KMS-11 (cell line): ENCODE measurements around the gene RSU1.

Source experiments
- H2AFZ ChIP-seq: fragments of 200-600 bp; sonication (generic); 2 replicates; pipeline ENCODE4 v1.6.1; 2016; ENCODE audit warnings: antibody characterized with exemption, mixed run types, low read depth
- H3K27ac ChIP-seq: fragments of 200-600 bp; sonication (generic); 2 replicates; pipeline ENCODE4 v1.6.1; 2016; ENCODE audit warnings: mild to moderate bottlenecking, mixed run types
- H3K27me3 ChIP-seq: fragments of 200-600 bp; sonication (generic); 2 replicates; pipeline ENCODE4 v1.6.1; 2017; ENCODE audit warnings: mild to moderate bottlenecking, low read depth, mixed run types, moderate library complexity; ENCODE audit not compliant: insufficient read depth
- H3K36me3 ChIP-seq: fragments of 200-600 bp; sonication (generic); 2 replicates; pipeline ENCODE4 v1.6.1; 2017; ENCODE audit warnings: mild to moderate bottlenecking, mixed run types; ENCODE audit not compliant: insufficient read depth
- H3K4me1 ChIP-seq: fragments of 200-600 bp; sonication (generic); 2 replicates; pipeline ENCODE4 v1.6.1; 2016; ENCODE audit warnings: mild to moderate bottlenecking, low read depth, mixed run types; ENCODE audit not compliant: poor library complexity, severe bottlenecking
- H3K4me2 ChIP-seq: fragments of 200-600 bp; sonication (generic); 2 replicates; pipeline ENCODE4 v1.7.0; 2016; ENCODE audit warnings: mild to moderate bottlenecking, mixed run types
- H3K4me3 ChIP-seq: fragments of 200-600 bp; sonication (generic); IDR thresholded peaks from 2 replicates; pipeline ENCODE4 v1.6.1; 2017; ENCODE audit warnings: low read depth, low read length, mixed read lengths; ENCODE audit not compliant: insufficient read depth
- H3K79me2 ChIP-seq: fragments of 200-600 bp; sonication (generic); 2 replicates; pipeline ENCODE4 v1.6.1; 2016; ENCODE audit warnings: low read depth, mixed run types; ENCODE audit not compliant: insufficient read depth
- H3K9ac ChIP-seq: fragments of 200-600 bp; sonication (generic); 2 replicates; pipeline ENCODE4 v1.6.1; 2016; ENCODE audit warnings: mild to moderate bottlenecking, mixed run types
- H4K20me1 ChIP-seq: fragments of 200-600 bp; sonication (generic); 2 replicates; pipeline ENCODE4 v1.6.1; 2016; ENCODE audit warnings: mild to moderate bottlenecking, mixed run types; ENCODE audit not compliant: insufficient read depth
- TF ChIP-seq, protein P1 (sequence below): fragments of 200-600 bp; sonication (generic); conservative IDR thresholded peaks from 2 replicates; pipeline ENCODE4 v1.6.1; 2017; ENCODE audit warnings: low read depth, mild to moderate bottlenecking, antibody characterized with exemption, low read length, moderate library complexity, mixed read lengths

Gene RSU1

DNA sequence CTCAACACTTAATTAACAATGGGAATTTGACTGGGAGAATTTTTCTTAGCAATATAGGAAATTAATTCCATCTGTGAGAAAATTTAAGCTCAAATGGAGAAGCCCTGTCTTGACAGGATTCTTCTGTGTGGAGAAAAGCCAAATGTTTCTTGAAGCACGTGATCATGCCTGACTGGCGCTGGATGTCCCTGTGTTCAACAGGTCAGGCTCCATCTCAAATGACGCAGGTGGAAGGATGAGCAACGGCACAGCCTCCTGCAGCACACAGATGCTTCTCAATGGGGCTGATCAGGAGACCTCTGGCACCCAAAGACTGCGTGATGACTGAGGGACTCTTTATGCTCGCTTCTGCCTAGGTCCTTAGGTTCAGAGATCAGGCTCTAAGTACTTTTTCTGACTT lies 143.8 kb downstream of the RSU1 start:
- Histone ChIP-seq H3K27ac (no peak overlapping the region), H2AFZ (no peak overlapping the region), H4K20me1 (no peaks in the 10 kb centered on the region), H3K36me3 (no peaks in the 10 kb centered on the region), H3K9ac (no peak overlapping the region), H3K4me2 (no peak overlapping the region), H3K4me1 (no peaks in the 10 kb centered on the region), H3K27me3 (no peaks in the 10 kb centered on the region), H3K79me2 (no peaks in the 10 kb centered on the region), H3K4me3 (no peak overlapping the region)
- TF ChIP-seq, protein P1, sequence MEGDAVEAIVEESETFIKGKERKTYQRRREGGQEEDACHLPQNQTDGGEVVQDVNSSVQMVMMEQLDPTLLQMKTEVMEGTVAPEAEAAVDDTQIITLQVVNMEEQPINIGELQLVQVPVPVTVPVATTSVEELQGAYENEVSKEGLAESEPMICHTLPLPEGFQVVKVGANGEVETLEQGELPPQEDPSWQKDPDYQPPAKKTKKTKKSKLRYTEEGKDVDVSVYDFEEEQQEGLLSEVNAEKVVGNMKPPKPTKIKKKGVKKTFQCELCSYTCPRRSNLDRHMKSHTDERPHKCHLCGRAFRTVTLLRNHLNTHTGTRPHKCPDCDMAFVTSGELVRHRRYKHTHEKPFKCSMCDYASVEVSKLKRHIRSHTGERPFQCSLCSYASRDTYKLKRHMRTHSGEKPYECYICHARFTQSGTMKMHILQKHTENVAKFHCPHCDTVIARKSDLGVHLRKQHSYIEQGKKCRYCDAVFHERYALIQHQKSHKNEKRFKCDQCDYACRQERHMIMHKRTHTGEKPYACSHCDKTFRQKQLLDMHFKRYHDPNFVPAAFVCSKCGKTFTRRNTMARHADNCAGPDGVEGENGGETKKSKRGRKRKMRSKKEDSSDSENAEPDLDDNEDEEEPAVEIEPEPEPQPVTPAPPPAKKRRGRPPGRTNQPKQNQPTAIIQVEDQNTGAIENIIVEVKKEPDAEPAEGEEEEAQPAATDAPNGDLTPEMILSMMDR, result no peak

GRCh38 chr10:16663444-16663843 lies 153.8 kb downstream of the RSU1 start:
- Histone ChIP-seq H4K20me1 (no peaks in the 10 kb centered on the region), H3K79me2 (no peaks in the 10 kb centered on the region), H3K27ac (no peak overlapping the region), H2AFZ (no peak overlapping the region), H3K4me3 (no peak overlapping the region), H3K36me3 (no peaks in the 10 kb centered on the region), H3K4me2 (no peak overlapping the region), H3K4me1 (no peaks in the 10 kb centered on the region), H3K9ac (no peak overlapping the region), H3K27me3 (no peaks in the 10 kb centered on the region)
- TF ChIP-seq, protein P1, result no peak

GRCh38 chr10:16662923-16663322 lies 154.3 kb downstream of the RSU1 start:
- H3K27me3 ChIP-seq, result no peaks in the 10 kb centered on the region
- no peaks in the 10 kb centered on the region for H3K36me3 ChIP-seq
- H3K9ac ChIP-seq, result no peak overlapping the region
- no peaks in the 10 kb centered on the region for H4K20me1 ChIP-seq
- H3K27ac ChIP-seq, result no peak overlapping the region
- H2AFZ ChIP-seq, result no peak overlapping the region
- no peaks in the 10 kb centered on the region for H3K79me2 ChIP-seq
- no peaks in the 10 kb centered on the region for H3K4me1 ChIP-seq
- no peak overlapping the region for H3K4me2 ChIP-seq
- H3K4me3 ChIP-seq, result no peak overlapping the region
- TF ChIP-seq, protein P1, result no peak

- no peaks in the 10 kb centered on the region for H3K79me2 ChIP-seq
- TF ChIP-seq, protein P1, result no peak
- no peaks in the 10 kb centered on the region for H3K4me1 ChIP-seq
- H3K4me3 ChIP-seq, result no peak overlapping the region
- H4K20me1 ChIP-seq, result no peaks in the 10 kb centered on the region
- no peak overlapping the region for H2AFZ ChIP-seq
- no peak overlapping the region for H3K27ac ChIP-seq
- no peaks in the 10 kb centered on the region for H3K27me3 ChIP-seq
- H3K4me2 ChIP-seq, result no peak overlapping the region
- no peak overlapping the region for H3K9ac ChIP-seq
- H3K36me3 ChIP-seq, result no peaks in the 10 kb centered on the region
These were observed 160.3 kb downstream of the RSU1 start for GRCh38 chr10:16656895-16657294.

DNA sequence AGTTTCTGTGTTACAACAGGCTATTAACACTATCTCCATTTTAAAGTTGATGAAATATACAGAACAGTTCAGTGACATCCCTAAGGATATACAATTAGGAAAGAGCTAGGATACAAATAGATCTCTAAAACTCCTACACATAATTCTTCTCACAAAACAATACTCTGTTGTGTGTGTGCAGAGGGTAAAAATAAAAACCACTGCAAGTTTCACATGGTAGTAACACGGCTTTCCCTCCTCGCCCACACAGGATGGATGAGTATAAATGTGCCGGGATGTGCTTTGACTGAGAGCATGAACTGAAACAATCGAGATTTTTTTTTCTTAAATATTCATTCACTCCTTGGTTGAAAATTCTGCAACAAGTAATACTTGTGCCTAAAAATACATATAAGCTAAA lies 164.0 kb downstream of the RSU1 start:
- H3K27ac ChIP-seq, result no peak overlapping the region
- no peaks in the 10 kb centered on the region for H3K36me3 ChIP-seq
- H3K4me3 ChIP-seq, result no peak overlapping the region
- no peak overlapping the region for H3K4me2 ChIP-seq
- no peak overlapping the region for H3K9ac ChIP-seq
- no peak overlapping the region for H2AFZ ChIP-seq
- H3K79me2 ChIP-seq, result no peaks in the 10 kb centered on the region
- no peaks in the 10 kb centered on the region for H3K4me1 ChIP-seq
- no peaks in the 10 kb centered on the region for H4K20me1 ChIP-seq
- TF ChIP-seq, protein P1, result no peak
- H3K27me3 ChIP-seq, result no peaks in the 10 kb centered on the region
